CD4-positive, alpha-beta T cell treated with Interleukin-12 subunit alpha and Interleukin-12 subunit beta, for 1 hour (primary cell): ENCODE results near the gene FXYD6.

Experiments
- DNase-seq: peaks from one replicate; pipeline ENCODE4 v3.0.0-alpha.2; 2020

FXYD6 gene

DNA sequence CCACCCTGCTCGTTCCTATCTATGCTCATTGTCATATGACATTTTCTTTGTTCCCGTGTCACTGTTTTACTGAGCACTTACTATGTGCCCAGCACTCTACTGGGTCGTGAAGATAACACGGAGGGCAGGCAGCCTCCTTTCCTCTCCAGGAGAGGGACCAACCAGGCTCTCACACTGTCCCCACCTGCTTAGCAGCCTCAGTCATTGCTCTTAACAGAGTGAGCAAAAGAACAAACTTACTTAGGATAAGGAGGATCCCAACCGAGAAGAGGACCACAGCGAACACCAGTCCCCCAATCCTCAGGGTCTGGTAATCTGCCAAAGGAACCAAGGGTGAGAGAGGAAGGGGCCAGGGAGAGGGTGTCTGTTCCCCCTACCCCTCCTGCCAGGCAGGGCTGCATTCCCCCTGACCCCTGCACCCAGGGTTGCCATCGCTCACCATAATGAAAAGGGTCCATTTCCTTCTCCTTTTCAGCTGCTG lies 34.9 kb downstream of the FXYD6 start:
- DNase-seq = no peak

DNA sequence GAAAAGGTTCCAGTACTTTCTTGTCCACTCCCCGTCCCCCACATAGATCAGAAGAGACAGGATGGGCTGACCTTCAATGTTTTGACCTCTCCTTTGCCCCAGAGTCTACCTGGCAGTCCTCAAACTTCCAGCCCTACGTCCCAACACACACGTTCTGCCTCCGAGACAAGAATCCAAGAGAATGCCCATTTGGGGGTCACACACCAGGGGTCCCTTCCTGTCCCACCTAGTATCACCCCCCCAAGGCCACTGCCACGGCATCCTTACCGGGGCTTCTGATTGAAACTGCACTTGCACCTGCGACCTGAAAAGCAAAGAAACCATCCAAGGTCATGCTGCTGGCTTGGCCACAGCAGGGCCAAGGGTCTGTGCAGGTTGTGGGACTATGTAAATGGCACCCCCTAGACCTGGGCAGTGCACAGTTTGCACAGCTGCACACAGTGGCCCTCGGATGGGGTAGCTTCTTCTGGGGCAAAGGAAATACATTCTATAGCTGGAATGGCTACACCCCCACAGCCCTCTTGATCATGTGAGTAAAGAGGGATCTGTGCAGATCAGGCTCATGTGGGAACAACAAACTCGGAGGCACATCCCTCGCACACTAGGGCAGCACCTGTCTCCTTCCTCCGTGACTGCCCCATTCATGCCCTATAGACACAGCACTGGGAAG lies 35.4 kb downstream of the FXYD6 start:
- no peak for DNase-seq

DNA sequence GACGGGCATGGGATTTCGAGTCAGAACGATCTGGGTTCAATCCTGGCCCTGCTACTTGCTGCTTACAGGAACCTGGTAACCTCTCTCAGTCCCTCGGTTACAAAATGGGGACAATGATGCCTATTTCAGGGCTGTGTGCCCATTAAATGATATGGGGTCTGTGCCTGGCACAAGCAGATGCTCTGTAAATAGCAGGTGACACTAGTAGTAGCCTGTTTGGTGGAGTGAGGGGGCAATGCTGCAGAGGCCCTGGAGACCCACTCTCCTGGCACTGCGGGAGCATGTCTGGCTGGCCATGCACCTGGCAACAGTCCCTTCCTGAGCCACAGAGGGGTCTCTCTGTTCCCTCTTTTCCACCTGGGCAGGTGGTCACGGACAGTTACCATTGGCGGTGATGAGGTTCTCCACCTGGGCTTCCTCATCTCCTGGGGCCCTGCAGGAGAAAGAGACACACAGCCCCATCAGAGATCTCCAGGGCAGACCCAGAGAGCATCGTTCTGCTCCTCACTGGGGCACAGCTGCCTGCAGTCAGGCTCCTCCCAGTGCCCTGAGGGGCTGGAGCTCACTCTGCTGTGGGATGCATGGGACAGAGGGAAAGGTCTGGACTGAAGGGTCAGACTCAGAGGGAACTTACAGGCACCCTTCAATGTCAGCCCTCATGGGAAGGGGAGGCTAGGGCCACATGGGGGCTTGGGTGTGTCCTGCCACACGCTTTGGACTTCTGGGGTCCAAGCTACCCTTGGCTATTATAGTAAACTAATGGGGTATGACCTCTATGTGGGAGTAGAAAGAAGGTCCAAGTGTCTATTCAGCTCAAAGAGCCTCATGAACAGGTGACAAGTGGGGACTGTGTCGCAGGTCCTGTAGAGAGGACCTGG lies 36.3 kb downstream of the FXYD6 start:
- no peak for DNase-seq

DNA sequence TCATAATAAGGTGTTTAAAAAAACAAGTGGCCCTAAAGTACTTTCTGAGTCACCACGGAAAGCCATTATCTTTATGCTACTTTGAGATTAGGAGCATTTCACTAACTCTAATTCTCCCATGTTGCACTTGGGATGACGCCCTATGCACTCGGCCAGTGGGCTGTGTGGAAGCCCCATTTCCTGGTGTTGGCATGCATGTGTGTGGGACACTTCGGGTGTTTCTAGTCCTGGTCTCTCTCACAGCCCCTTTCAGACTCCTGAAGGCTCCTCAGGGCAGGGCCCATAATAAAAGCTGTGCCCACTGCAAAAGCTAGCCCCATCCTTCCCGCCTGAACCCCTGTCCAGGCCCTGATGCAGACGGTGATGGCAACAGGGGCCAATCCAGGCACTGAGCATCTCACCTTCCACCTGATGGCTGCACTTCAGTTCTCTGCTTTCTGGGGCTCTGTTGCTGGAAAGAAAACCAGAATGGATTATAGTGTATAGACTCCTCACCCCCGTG lies 37.0 kb downstream of the FXYD6 start:
- DNase-seq = no peak

DNA sequence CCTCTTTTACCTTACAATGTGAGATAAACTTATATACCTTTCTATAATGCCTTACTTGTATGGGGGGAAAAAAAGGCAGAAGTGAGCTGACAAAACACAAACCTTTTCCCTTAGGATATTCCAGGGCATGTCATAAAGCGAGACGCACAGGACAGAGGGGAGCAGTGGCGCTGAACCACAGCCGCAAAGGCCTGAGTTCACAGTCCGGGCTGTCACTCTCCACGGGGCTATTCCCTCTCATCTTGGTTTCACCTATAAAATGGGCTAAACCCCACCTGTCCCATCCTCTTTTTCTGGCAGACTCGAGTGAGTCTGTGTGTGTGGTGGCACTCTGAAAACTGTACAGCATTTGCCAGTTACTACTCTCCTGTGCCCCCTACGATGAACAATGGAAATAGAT lies 37.6 kb downstream of the FXYD6 start:
- no peak for DNase-seq

DNA sequence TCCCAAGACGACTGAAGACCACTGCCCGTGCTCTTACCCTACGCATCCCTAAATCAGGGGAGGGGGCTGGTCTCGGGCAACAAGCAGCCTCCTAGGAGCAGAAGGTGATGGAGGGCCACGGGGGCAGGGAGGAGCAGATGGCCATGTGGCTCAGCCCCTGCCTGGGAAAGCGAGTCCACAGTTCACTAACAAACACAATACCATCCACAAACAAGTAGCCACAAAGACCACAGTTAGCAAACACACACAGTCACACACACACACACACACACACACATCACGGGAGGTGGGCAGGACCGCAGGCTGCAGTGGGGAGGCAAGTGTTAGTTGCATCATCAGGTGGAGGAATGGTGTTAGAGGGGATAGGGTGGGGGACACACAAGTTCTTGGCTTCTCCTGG lies 38.7 kb downstream of the FXYD6 start:
- peak; percentile 23 for DNase-seq

DNA sequence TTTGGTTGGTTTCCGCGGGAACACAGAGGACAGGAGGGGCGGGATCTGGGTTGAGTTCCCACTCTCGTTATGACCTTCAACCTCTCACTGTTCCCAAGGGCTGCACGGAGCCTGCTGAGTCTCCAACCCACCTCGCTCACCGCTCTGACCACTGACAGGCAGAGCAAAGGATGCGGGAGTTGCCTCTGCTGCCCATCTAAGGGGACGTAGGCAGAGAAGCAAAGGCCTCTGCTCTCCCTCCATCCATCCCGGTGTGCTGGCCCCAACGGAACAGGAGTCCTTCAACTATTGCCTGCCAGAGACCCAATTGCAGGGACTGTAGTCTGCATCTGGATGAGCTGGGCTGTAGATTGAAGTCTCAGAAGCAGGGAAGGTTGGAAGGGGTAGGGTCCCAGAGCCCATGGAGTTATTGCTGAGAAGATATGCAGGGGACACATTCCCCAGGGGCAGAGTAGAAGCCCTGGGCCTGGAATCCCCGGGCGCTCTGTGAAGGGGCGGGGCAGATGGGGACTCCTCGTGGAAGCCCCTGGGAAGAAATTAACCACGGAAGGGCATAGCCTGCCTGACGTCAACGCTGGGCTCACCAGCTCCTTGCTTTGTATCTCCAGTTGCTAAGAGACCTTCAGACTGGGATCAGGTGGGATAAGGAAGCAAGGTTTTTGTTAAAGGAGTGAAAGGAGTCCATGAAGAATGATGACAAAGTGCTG lies 39.2 kb downstream of the FXYD6 start:
- no peak for DNase-seq

DNA sequence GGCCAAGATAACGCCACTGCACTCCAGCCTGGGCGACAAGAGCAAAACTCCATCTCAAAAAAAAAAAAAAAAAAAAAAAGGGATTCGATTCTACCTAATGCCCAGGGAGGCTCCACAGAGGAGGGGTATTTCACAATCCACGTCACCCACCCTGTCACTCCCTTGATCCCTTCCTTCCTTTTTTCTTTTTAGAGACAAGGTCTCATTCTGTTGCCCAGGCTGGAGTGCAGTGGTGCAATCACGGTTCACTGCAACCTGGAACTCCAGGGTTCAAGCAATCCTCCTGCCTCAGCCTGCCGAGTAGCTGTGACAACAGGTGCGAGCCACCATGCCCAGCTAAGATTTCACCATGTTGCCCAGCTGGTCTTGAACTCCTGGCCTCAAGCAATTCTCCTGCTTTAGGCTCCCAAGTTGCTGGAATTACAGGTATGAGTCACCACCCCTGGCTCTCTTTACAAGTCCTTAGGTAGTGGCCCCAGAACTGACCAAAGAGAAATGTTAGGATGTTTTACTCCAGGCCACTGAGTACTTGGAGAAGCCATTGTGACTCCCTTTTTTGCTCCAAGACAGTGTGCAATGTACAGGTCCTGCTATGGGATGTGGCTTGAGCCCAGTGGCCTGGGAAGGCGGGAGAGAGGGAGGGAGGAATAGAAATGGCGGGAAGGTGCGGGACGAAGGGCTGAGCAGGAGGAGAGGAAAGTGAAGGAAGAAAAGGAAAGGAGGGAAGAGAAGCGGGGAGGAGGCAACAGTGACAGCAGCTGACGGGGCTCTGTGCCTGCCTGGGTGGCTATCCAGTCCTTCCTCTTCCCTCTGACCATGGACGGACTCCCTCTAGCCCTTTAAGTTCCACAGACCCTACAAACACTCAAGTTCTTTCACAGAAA lies 40.1 kb downstream of the FXYD6 start:
- DNase-seq = no peak

DNA sequence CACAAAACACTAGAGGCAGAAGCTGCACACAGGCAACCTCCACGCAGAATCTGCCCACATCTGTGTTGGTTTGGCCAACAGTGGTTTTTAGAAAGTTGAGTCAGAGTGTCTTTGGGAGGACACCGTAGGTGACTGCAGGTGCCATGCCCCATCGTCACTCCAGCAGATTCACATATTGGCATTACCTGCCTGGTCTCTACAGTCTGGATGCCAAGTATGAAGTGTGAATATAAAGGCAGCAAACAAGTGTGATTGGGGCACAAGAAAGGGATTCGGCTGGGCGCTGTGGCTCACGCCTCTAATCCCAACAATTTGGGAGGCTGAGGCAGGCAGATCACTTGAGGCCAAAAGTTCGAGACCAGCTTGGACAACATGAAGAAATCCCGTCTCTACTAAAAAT lies 40.9 kb downstream of the FXYD6 start:
- DNase-seq = no peak

DNA sequence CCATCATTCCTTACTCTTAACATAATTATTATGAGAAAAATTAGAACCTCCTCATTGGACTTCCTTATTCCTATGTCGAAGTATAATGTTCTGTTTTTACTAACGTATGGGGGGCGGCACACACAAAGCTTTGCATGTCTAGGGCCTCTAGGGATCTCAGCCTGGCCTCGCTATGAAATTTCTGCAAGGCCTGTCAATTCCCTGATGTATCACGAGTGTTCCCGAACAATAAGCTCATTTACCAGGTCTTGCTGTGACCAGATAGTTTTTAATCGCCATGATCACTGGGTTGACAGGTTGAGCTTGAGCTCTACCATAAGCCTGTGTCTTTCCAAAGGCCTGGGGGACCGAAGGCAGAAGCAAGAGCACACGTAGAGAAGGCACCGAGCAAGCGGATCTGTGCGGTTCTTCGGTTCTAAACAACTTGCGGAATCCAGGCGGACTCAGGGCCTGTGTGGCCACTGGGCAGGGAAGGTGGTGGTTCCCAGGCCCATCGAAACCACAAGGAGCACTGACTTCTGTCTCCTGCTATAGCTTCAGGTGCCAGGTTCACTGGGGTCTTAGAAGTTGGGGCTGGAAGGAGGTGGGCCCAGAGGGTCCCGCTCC lies 41.5 kb downstream of the FXYD6 start:
- DNase-seq = no peak

DNA sequence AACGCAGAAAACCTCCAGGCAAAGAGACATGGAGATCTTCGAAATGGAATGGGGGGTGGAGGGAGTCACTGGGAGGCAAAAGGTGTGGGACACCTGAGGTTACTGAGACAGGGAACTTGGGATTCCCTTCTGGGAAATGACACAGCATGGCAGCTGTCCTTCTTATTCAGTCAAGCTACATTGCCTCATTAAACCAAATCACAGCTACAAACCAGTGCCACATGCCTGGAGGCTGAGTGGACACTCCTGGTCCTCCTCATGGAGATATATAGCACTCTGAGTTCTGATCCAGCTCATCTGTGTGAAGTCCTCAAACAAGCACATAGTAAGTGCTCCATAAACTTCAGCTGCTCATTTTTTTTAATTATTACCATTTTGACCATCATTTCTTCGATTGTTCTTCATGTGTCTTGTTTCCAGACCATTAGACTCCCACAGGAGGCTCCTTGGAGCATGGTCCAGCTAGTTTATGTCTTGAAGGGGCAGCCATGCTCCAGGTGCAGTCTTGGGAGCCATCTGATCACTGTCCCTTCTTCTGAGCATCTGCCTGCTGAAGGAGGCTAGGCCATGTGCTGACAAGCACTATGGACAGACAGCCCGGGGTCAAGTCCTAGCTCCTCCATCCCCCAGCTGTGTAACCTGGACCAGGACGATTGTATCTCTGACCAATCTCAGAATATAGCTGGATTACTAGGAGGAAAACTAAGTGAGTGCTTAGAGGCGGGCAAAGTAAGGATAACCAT lies 42.2 kb downstream of the FXYD6 start:
- DNase-seq = no peak

DNA sequence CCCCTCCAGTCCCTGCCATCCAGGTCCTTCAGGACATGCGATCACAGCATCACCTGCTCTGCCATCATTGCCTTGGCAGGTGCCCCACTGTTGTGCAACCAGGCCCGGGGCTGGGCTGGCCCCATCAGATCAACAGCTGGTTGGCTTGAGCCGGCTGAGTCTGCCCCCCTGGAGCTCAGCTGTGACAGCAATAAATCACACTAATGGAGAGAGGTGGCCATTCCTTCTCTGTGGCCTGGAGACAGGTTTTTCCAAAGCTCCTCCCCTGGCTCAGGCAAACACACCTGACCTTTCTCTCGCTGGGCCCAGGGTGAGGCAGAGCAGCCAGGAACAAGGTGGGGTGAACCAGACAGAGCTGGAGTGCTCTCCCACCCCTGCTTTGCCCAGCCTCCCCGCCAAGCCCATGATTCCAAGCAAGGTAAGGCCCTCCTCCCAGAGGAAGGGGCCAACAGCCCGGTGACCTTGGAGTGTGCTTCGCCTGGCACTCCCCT lies 43.0 kb downstream of the FXYD6 start:
- no peak for DNase-seq

DNA sequence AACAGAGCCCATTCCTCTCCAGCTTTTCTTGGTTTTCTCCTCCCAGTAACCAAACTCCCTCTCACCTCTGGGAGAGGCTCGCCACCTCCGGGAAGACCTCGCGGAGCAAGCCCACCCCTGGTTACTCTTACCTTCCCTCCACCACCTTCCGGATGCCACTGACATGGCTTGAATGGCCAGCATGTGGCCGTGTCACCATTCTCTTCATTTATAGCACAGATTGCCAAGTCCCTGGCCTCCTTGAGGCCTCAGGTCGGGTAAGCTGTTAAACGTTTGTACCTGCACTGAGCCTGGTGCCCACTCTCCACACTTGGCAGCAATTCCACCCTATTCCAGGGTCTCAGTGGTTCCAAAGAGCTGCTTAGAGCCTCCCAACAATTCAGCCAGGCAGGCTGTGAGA lies 43.9 kb downstream of the FXYD6 start:
- DNase-seq = no peak

DNA sequence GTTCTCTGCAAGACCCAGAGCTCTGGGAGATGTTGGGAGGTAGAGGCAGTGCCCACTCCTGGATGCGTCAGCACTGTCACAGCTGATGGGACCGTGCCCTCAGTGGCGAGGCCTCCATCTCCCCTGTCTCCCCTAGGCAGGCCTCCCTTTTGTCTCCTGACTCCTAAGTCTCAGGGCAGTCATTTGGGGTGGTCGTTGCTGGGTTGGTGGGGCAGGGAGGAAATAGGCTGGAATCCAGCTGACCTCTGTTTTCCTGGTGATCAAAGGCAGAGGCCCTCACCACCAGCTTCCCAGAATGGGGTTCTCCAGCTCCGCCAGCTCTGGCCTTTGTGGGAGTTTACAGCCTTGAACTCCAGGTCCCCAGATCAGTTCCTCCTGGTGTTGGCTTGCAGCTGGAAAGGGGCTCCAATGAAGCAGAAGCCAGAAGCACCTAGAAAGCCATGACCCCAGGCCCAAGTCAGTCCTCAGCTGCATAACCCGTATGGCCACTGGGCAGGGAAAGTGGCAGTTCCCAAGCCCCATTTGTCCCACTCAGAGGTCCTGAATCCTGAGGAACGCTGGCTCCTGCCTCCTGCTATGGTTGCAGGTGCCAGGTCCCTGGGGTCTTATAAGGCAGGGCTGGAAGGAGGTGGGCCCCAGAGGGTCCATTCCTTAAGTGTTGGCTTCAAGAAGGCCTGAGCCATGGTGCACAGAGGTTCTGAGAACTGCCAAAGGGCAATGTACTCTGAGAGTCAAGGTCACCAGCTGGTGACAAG lies 44.6 kb downstream of the FXYD6 start:
- DNase-seq = no peak

DNA sequence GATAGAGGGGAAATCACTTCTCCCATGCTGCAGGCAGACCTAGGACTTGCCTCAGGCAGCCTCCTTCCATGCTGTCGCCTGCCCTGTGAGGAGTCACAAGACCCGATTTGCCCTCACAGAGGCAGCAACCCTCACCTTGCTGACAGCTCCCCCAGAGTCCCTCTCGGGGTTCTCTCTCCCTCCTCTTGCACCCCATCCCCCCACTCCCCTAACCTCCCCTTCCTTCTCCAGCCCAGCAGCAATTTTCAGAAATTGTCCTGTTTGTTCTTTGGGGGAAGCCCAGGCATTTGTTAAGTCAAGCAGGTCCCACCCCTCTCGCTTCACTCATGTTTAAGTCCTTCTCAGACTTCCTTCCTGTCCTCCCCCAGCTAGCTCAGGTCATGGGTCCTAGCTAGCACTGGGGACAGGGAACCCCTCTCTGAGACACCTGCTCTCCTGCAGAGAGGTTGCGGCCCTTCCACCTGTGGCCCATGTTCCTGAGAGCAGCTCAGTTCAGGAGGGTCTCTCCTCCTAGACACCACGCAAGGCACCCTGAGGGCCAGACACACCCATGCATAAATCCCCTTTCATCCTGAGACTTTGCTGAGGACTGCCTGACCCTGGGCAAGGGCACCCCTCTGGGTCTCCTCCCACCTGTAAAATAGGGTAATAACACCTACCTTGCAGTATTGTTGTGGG lies 45.6 kb downstream of the FXYD6 start:
- no peak for DNase-seq

DNA sequence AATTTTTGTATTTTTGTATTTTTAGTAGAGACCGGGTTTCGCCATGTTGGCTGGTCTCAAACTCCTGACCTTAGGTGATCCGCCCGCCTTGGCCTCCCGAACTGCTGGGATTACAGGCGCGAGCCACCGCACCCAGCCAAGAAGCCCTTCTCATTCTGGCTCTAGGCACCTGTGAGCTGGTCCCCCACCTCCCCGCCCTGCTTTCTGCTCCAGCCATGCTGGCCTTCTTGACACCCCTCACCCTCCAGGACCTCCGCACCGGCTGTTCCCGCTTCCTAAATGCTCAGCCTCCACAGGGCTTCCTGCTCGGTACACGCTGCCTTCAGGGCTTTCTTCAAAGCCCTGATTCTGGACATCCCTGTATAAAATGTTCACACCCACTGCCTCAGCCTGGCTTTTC lies 46.4 kb downstream of the FXYD6 start:
- DNase-seq = no peak

DNA sequence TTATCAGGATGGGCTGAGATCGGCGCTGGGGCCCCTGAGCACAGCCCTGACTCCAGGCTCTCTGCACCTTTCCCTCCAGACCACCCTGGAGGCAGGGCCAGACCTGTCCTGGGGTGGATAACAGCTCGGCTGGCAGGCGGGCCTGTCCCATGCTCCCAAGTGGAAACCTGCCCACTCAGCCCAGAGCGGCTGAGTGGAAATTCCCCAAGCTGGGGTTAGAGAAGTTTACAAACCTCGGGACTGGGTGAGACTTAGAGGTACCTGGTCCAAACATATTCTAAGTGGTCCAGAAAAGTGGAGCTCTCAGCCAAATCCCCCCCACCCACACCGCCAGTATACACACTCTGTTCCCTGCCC lies 47.1 kb downstream of the FXYD6 start:
- DNase-seq = no peak

DNA sequence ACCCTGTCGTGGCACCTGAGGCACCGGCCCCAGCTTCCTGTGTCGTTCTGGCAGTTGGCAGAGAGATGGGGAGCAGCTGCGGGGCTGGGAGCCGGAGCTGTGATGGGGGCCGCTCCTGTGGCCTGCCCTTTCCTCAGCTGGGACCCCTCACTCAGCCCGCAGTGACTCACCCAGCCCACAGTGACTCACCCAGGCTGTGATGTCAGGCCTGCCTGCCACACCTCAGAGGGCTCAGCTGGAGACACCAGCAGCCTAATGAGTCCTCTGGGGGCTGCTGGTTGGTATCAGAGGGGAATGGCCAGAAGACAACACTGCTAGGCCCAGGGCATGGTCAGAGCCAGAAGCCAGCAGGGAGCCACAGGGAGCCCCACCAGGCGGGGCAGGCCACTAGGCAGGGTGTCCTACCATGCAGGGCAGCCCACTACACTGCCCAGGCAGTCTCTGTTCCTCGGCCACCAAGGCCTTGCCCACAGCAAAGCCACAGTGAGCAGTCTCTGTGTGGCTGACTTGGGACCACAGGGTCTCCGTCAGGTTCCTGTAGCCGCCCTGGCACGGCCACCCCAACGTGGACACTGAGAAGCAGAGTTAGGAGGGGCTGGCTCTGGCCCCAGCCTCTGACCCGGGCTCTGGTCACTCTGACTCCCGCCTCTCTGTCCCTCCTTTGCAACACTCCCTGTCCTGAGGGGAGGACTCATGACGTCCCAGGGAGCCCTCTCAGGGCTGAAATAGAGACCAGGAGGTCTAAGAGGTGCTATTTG lies 47.7 kb downstream of the FXYD6 start:
- peak; percentile 78 for DNase-seq
